Measurements from ENCODE around the gene SCN3B.
"Not testable (repeated sequence)": the region's sequence is repeated elsewhere in the genome, so short reads cannot be mapped to it uniquely, and the experiment has no call there.

SCN3B gene

GRCh38 chr11:123670081-123670480 lies 15.7 kb upstream of the SCN3B start:
- DNase-seq = no peak
- in situ Hi-C loops (cut with HindIII; ENCODE audit: low pct_ligation_motif_present, low pct_unique_long_range_greater_than_20kb, low sequenced_read_pairs) = no loop called here

DNA sequence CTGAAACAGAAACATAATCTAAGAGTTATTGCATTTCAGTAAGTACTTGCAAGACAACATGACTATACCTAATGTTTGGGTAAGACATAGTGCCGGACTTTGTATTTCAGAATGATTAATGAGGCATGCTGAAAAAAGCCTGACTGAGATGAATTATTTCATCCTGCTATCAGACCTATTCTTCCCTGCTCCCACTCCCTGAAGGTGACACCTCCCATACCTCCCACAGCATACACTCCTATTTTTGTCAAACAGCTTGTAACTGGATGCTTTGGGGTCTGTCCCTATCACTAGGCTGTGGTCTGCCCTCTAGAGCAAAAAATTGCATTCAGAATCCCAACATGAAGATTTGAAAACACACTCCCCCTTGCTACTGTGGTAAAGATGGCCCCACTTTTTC lies 10.9 kb upstream of the SCN3B start:
- in situ Hi-C loops (cut with HindIII; ENCODE audit: low pct_ligation_motif_present, low pct_unique_long_range_greater_than_20kb, low sequenced_read_pairs) = no loop called here
- DNase-seq = no peak

DNA sequence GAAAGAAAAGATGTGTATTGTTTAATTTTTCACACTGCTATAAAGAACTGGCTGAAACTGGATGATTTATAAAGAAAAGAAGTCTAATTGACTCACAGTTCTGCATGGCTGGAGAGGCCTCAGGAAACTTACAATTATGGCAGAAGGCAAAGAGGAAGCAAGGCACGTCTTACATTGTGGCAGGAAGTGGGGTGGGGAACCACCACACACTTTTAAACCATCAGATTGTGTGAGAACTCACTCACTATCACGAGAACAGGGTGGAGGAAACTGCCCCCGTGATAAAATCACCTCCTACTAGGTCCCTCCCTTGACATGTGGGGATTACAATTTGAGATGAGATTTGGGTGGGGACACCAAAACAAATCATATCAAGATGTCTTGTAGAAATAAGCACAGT lies 5.5 kb upstream of the SCN3B start:
- DNase-seq; in situ Hi-C loops (cut with HindIII; ENCODE audit: low pct_ligation_motif_present, low pct_unique_long_range_greater_than_20kb, low sequenced_read_pairs): not testable (repeated sequence)

DNA sequence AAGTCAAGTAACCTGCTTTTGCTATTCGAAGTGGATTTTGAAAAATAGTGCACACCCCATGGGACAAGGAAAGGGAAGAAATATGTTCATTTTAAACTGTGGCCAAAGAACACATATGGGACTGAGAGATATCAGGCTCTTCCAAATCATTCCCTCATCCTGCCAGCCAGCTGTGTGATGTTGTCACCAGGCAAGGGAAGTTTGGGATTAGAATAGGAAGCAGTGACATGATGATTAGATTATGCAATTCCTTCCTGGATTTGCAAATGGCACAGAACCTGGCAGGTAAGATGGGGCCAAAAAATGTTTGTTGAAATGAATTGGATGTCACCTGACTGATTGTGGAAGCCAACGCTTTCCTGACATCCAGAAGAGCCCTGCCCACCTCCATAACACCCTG lies 4.9 kb upstream of the SCN3B start:
- in situ Hi-C loops (cut with HindIII; ENCODE audit: low pct_ligation_motif_present, low pct_unique_long_range_greater_than_20kb, low sequenced_read_pairs) = no loop called here

DNA sequence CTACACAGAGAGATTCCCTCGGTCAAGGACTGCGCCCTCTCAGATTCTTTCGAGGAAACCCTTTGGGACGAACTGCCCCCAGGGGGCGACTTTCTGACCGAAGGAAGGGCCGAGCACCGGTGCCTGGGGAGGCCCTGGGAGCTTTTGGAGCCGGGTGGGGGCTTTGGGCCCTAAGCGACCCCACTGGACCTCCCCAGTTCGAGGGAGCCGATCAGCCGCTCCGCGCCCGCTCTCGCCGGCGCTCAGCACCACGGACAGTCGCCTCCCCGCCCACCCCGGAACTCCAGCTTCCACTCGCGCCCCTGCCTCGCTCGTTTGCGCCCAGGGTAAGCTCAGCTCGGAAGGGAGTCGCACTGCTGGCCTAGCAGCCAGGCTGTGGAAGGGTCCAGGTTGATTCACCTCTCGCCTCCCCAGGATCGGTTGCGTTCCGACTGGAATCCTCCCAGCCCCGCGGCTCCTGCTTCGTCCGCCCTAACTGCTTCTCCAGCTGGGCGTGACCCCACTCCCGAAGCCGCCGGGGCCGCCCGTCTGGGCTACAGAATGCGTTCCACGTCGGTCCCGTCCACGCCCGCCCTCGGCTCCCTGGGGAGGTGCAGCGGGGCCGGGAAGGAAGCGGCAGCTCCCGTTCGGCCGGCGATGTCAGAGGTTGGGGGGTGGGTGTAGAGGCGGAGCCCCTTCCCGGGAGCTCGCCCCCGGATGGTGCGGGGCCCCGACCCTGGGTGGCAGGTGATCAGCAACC lies 428 bp downstream of the SCN3B start:
- peak; percentile 55 for DNase-seq
- in situ Hi-C loops (cut with HindIII; ENCODE audit: low pct_ligation_motif_present, low pct_unique_long_range_greater_than_20kb, low sequenced_read_pairs) = no loop called here

More for the DNA sequence above, 4.9 kb upstream of the SCN3B start:
- no peak for DNase-seq

DNA sequence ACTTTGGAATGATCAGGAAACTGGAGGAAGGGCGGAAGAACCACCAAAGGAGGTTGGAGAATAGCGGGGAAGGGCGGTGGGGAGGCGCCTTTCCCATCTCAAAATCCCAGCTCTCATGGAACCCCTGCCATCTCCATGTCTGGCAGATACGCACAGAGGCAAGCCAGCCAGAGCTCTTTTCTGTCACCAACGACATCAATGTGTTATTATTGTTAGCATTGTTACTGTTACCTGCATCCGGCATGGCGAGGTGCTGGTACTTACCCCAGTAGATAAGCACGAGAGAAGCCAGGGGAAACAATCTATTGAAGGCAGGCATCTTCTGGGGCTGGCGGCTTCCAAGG lies 969 bp downstream of the SCN3B start:
- in situ Hi-C loops (cut with HindIII; ENCODE audit: low pct_ligation_motif_present, low pct_unique_long_range_greater_than_20kb, low sequenced_read_pairs) = no loop called here
- no peak for DNase-seq

DNA sequence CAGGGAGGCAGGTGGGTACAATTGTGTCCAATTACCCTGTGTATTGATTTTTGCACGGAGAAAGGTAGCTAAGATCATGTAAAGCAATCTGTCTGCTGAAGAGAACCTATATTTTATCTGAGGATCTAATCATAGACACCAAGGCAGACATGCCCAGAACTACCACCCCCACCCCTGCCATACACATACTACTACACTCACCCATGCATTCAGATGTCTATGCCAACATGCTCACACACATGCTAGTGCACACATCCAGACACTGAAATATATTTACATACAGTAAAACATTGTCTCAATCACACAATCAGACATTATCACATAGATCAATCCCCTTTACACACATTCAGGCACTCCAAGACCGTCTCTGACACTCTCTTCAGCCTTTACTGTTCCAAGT lies 1.8 kb downstream of the SCN3B start:
- in situ Hi-C loops (cut with HindIII; ENCODE audit: low pct_ligation_motif_present, low pct_unique_long_range_greater_than_20kb, low sequenced_read_pairs) = no loop called here
- DNase-seq = no peak

- in situ Hi-C loops (cut with HindIII; ENCODE audit: low pct_ligation_motif_present, low pct_unique_long_range_greater_than_20kb, low sequenced_read_pairs) = no loop called here
- no peak for DNase-seq
Measured at GRCh38 chr11:123650901-123651300, 3.5 kb downstream of the SCN3B start.

DNA sequence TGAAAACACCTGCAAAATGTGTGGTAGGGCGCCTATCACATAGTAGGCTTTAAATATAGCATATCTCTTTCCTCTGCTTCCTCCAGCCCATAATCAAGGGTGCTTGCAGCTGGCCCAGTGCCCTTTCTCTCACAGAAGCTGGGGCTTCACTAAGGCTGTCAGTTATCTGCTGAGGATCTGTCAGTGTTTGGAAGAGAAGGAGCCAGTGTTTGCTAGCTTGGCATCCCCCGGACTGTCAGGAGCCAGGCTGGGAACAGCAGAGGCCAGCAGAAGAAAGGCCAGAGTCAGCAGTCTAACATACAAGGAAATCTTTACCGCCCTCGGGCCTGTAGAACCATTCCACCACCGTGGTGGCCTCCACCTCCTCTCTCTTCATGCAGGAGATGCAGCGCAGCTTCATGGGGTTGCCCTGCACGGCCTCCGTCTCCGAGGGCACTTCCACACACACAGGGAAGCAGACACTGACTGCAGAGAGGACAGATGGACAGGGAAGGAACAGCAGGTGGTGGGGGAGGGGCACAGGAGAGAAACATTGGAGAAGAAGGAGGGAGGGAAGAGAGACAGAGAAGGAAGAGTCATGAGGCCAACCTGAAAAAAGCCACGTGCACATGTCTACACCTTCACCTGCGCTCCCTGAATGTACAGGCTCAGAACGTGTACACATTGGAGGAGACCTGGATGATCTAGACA lies 9.0 kb downstream of the SCN3B start:
- no peak for DNase-seq
- in situ Hi-C loops (cut with HindIII; ENCODE audit: low pct_ligation_motif_present, low pct_unique_long_range_greater_than_20kb, low sequenced_read_pairs) = no loop called here

- in situ Hi-C loops (cut with HindIII; ENCODE audit: low pct_ligation_motif_present, low pct_unique_long_range_greater_than_20kb, low sequenced_read_pairs) = no loop called here
- DNase-seq = no peak
Measured at GRCh38 chr11:123642435-123642834, 12.0 kb downstream of the SCN3B start.

DNA sequence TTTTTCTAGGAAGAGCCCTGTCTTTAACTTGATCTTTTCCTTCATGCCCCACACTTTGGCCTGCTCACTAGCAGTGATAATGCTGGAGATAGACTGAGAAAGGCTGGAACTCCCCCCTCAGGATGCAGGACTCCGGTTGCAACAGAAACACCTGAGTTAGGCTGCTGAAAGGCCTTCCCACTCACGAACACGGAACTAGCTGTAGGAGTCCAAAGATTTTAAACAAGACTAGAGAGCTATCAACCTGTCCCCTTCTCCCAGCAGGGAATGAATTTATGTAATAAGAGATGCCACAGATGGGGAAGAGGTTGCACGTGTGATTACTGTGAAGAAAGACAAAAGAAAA lies 13.0 kb downstream of the SCN3B start:
- in situ Hi-C loops (cut with HindIII; ENCODE audit: low pct_ligation_motif_present, low pct_unique_long_range_greater_than_20kb, low sequenced_read_pairs) = no loop called here
- no peak for DNase-seq

GRCh38 chr11:123640677-123641494 lies 13.5 kb downstream of the SCN3B start:
- peak; percentile 38 for DNase-seq
- in situ Hi-C loops (cut with HindIII; ENCODE audit: low pct_ligation_motif_present, low pct_unique_long_range_greater_than_20kb, low sequenced_read_pairs) = no loop called here

DNA sequence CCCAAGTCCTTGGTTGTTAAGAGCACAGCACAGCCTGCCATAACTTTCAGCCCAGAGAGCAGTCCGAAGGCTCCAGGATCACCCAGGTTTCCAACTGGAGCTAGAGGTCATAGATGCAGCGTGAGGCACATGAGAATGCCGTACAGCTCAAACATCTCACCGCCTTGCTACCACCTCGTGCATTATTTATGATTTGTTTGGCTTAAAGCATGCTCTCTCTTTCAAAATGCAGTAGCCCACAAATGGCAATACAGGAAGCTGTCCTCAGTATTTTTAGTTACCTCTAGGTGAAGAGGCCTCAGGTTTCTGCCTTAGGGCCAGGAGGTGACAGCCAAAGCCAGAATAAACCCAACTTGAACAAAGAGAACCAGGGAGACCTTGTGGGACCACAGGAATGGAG lies 14.4 kb downstream of the SCN3B start:
- in situ Hi-C loops (cut with HindIII; ENCODE audit: low pct_ligation_motif_present, low pct_unique_long_range_greater_than_20kb, low sequenced_read_pairs) = no loop called here
- DNase-seq = no peak

- no peak for DNase-seq
- in situ Hi-C loops (cut with HindIII; ENCODE audit: low pct_ligation_motif_present, low pct_unique_long_range_greater_than_20kb, low sequenced_read_pairs) = no loop called here
Measured at GRCh38 chr11:123630126-123630608, 24.3 kb downstream of the SCN3B start.

GRCh38 chr11:123628936-123629683 lies 25.3 kb downstream of the SCN3B start:
- in situ Hi-C loops (cut with HindIII; ENCODE audit: low pct_ligation_motif_present, low pct_unique_long_range_greater_than_20kb, low sequenced_read_pairs) = no loop called here
- no peak for DNase-seq

DNA sequence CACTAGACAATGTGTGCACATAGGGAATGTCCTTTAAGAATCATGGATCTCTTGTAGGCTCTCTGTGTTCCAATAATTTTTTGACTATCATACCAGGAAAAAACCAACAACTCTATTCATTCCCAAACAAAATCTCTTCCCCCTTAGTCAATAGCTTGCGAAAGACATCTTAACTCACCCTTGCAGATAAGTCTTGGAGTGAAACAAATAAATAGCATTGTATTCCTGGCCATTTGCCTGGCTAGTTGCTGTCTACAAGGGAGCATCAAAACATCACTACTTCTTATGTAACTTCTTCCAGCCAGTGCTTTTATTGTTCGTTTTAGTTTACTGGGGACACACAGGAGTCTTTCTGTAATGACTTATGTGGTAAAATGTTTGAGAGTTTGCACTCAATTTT lies 29.4 kb downstream of the SCN3B start:
- DNase-seq = no peak
- in situ Hi-C loops (cut with HindIII; ENCODE audit: low pct_ligation_motif_present, low pct_unique_long_range_greater_than_20kb, low sequenced_read_pairs) = no loop called here

GRCh38 chr11:123622576-123622975 lies 31.8 kb downstream of the SCN3B start:
- DNase-seq = no peak
- in situ Hi-C loops (cut with HindIII; ENCODE audit: low pct_ligation_motif_present, low pct_unique_long_range_greater_than_20kb, low sequenced_read_pairs) = no loop called here

DNA sequence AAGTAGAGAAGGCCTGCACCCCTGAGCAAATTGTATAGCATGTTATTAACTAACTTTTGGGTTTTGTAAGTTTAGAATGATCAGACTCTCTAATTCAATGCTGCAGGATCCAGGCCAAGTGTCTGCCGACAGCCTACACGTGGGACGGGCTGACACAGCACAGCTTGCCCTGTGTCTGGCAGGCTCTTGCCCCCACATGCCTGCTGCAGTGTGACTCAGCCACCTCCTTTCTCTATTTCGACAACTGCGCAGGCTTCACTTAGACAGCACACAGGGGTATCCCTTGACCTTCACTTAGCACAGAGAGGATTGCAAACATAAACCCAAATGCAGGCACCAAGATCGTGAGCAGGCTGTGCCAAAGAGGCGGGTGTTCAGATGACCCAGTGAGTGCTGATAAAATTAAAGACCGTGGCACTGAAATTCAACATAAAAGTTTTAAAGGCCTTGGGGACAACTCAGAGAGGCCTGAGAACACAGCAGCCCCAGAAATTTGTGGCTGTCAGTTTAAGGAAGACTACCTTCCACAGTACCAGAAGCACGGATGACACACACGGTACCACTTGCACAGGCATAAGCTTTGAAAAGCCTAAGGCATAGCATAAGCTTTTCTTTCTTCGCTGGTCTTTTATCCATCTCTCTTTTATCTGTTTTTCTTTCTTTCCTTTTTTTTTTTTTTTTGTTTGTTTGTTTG lies 37.8 kb downstream of the SCN3B start:
- in situ Hi-C loops (cut with HindIII; ENCODE audit: low pct_ligation_motif_present, low pct_unique_long_range_greater_than_20kb, low sequenced_read_pairs) = no loop called here
- no peak for DNase-seq
